RWPE1 (cell line): Measurements from ENCODE around the gene CYTH1.
"Not testable (repeated sequence)": the region's sequence is repeated elsewhere in the genome, so short reads cannot be mapped to it uniquely, and the experiment has no call there.

Experiments used
- CTCF ChIA-PET: fragments of 350-600 bp; sonication (Branson Sonifier 250); formaldehyde crosslinking; extraction: SDS; loops from one replicate; lab custom pipeline; 2021; lab: Yijun Ruan, JAX
- POLR2A ChIA-PET: fragments of 400-600 bp; formaldehyde crosslinking; extraction: SDS; loops from one replicate; lab custom pipeline; 2020; ENCODE audit warnings: antibody characterized with exemption; ENCODE audit not compliant: low non-redundant PET; lab: Yijun Ruan, JAX
- DNase-seq: peaks from one replicate; pipeline ENCODE4 v3.0.0; 2012; ENCODE audit warnings: low spot score
- H3K27ac ChIP-seq: fragments of 450-650 bp; 2 replicates; pipeline ENCODE4 v1.5.1; 2017
- CTCF ChIP-seq: fragments of 450-650 bp; conservative IDR thresholded peaks from 2 replicates; pipeline ENCODE4 v1.5.1; 2017; ENCODE audit warnings: low read depth, mild to moderate bottlenecking

The CYTH1 gene

GRCh38 chr17:78751447-78752161 lies 30.5 kb downstream of the CYTH1 start:
- H3K27ac ChIP-seq, result no peak overlapping the region
- POLR2A ChIA-PET, result no interaction called here

GRCh38 chr17:78751000-78751399 lies 31.1 kb downstream of the CYTH1 start:
- POLR2A ChIA-PET, DNase-seq, H3K27ac ChIP-seq: not testable (repeated sequence)
- CTCF ChIA-PET, result interaction anchor here (0.6 kb wide), 1 partner anchor 263 kb away, joined by 3 read pairs; no protein-coding TSS in a partner anchor

More at GRCh38 chr17:78751447-78752161, 30.5 kb downstream of the CYTH1 start:
- no peak for DNase-seq
- no peak for TF ChIP-seq CTCF
- CTCF ChIA-PET, result interaction anchor here (0.6 kb wide), 1 partner anchor 264 kb away, joined by 3 read pairs; no protein-coding TSS in a partner anchor

- ChIA-PET CTCF (interaction anchor here (0.6 kb wide), 1 partner anchor 248 kb away, joined by 3 read pairs; no protein-coding TSS in a partner anchor), POLR2A (no interaction called here)
- peak; percentile 50 for DNase-seq
- no peak for TF ChIP-seq CTCF
- H3K27ac ChIP-seq, result peak overlapping the region; percentile 91
Measured at GRCh38 chr17:78748730-78749317, 33.2 kb downstream of the CYTH1 start.

- H3K27ac ChIP-seq, result peak overlapping the region; percentile 91
- POLR2A ChIA-PET, result no interaction called here
- CTCF ChIA-PET, result interaction anchor here (0.6 to 2.3 kb wide), 2 partner anchors 249 to 251 kb away, joined by 3 to 6 read pairs; no protein-coding TSS in a partner anchor
- DNase-seq, result no peak
- no peak for TF ChIP-seq CTCF
Measured at GRCh38 chr17:78748048-78748729, 33.9 kb downstream of the CYTH1 start.

- POLR2A ChIA-PET, result no interaction called here
- H3K27ac ChIP-seq, result no peak overlapping the region
- CTCF ChIA-PET, result interaction anchor here (0.5 to 2.3 kb wide), 2 partner anchors 9 to 250 kb away, joined by 3 to 6 read pairs; no protein-coding TSS in a partner anchor
- DNase-seq, result no peak
- no peak for TF ChIP-seq CTCF
Measured at GRCh38 chr17:78747488-78747887, 34.6 kb downstream of the CYTH1 start.

GRCh38 chr17:78746949-78747269 lies 35.2 kb downstream of the CYTH1 start:
- POLR2A ChIA-PET, result no interaction called here
- TF ChIP-seq CTCF, result no peak
- H3K27ac ChIP-seq, result no peak overlapping the region
- DNase-seq, result no peak
- CTCF ChIA-PET, result interaction anchor here (0.5 to 2.3 kb wide), 2 partner anchors 10 to 250 kb away, joined by 3 to 6 read pairs; no protein-coding TSS in a partner anchor
